ENCODE results near the gene SLC22A7.

The SLC22A7 gene

GRCh38 chr6:43258180-43258579 is 39.9 kb upstream of the SLC22A7 start:
- Histone ChIP-seq H3K27ac (ENCODE audit: low read depth, low read length) (no peak overlapping the region), H3K27me3 (ENCODE audit: low read length) (no peaks in the 10 kb centered on the region), H3F3A (ENCODE audit: insufficient read depth) (no peaks in the 10 kb centered on the region), H3K4me2 (ENCODE audit: low read depth, low read length, poor library complexity, severe bottlenecking) (no peak overlapping the region), H3K36me3 (ENCODE audit: low read length) (no peaks in the 10 kb centered on the region), H3K9ac (ENCODE audit: low read length) (no peak overlapping the region), H2AFZ (ENCODE audit: low read depth, low read length, severe bottlenecking) (no peak overlapping the region), H4K20me1 (ENCODE audit: low read depth, low read length) (no peaks in the 10 kb centered on the region), H3K9me2 (replicated peaks; ENCODE audit: insufficient read depth, low read length) (no peaks in the 10 kb centered on the region), H3K79me2 (ENCODE audit: insufficient read depth, low read length) (no peaks in the 10 kb centered on the region), H3K4me3 (ENCODE audit: insufficient read depth, low read length, poor library complexity, severe bottlenecking) (no peak overlapping the region), H3K9me3 (ENCODE audit: insufficient read depth, low read length) (no peaks in the 10 kb centered on the region)
- no peak for TF ChIP-seq EZH2phosphoT487 (conservative IDR thresholded peaks at IDR 0.05; ENCODE audit: low read length)
- no peak for TF ChIP-seq CTCF (IDR thresholded peaks at IDR 0.05; ENCODE audit: insufficient read depth, low read length, poor library complexity, severe bottlenecking)

GRCh38 chr6:43258807-43259686 is 39.0 kb upstream of the SLC22A7 start:
- H3K4me3 ChIP-seq (ENCODE audit: insufficient read depth, low read length, poor library complexity, severe bottlenecking), result no peak overlapping the region
- H3K27me3 ChIP-seq (ENCODE audit: low read length), result no peaks in the 10 kb centered on the region
- no peaks in the 10 kb centered on the region for H4K20me1 ChIP-seq (ENCODE audit: low read depth, low read length)
- TF ChIP-seq EZH2phosphoT487 (conservative IDR thresholded peaks at IDR 0.05; ENCODE audit: low read length), result no peak
- no peak for TF ChIP-seq CTCF (IDR thresholded peaks at IDR 0.05; ENCODE audit: insufficient read depth, low read length, poor library complexity, severe bottlenecking)
- no peak overlapping the region for H2AFZ ChIP-seq (ENCODE audit: low read depth, low read length, severe bottlenecking)
- no peaks in the 10 kb centered on the region for H3F3A ChIP-seq (ENCODE audit: insufficient read depth)
- H3K9ac ChIP-seq (ENCODE audit: low read length), result no peak overlapping the region
- no peak overlapping the region for H3K27ac ChIP-seq (ENCODE audit: low read depth, low read length)
- no peaks in the 10 kb centered on the region for H3K9me2 ChIP-seq (replicated peaks; ENCODE audit: insufficient read depth, low read length)
- no peak overlapping the region for H3K4me2 ChIP-seq (ENCODE audit: low read depth, low read length, poor library complexity, severe bottlenecking)
- no peaks in the 10 kb centered on the region for H3K36me3 ChIP-seq (ENCODE audit: low read length)
- H3K9me3 ChIP-seq (ENCODE audit: insufficient read depth, low read length), result no peaks in the 10 kb centered on the region
- no peaks in the 10 kb centered on the region for H3K79me2 ChIP-seq (ENCODE audit: insufficient read depth, low read length)

GRCh38 chr6:43260791-43261190 is 37.3 kb upstream of the SLC22A7 start:
- H3K79me2 ChIP-seq (ENCODE audit: insufficient read depth, low read length), result no peaks in the 10 kb centered on the region
- H4K20me1 ChIP-seq (ENCODE audit: low read depth, low read length), result no peaks in the 10 kb centered on the region
- no peaks in the 10 kb centered on the region for H3K27me3 ChIP-seq (ENCODE audit: low read length)
- no peak overlapping the region for H3K27ac ChIP-seq (ENCODE audit: low read depth, low read length)
- H3F3A ChIP-seq (ENCODE audit: insufficient read depth), result no peaks in the 10 kb centered on the region
- no peak overlapping the region for H3K9ac ChIP-seq (ENCODE audit: low read length)
- H3K4me3 ChIP-seq (ENCODE audit: insufficient read depth, low read length, poor library complexity, severe bottlenecking), result no peak overlapping the region
- H3K9me3 ChIP-seq (ENCODE audit: insufficient read depth, low read length), result no peaks in the 10 kb centered on the region
- H3K9me2 ChIP-seq (replicated peaks; ENCODE audit: insufficient read depth, low read length), result no peaks in the 10 kb centered on the region
- H2AFZ ChIP-seq (ENCODE audit: low read depth, low read length, severe bottlenecking), result no peak overlapping the region
- no peak overlapping the region for H3K4me2 ChIP-seq (ENCODE audit: low read depth, low read length, poor library complexity, severe bottlenecking)
- TF ChIP-seq EZH2phosphoT487 (conservative IDR thresholded peaks at IDR 0.05; ENCODE audit: low read length) (no peak), CTCF (IDR thresholded peaks at IDR 0.05; ENCODE audit: insufficient read depth, low read length, poor library complexity, severe bottlenecking) (no peak)
- no peaks in the 10 kb centered on the region for H3K36me3 ChIP-seq (ENCODE audit: low read length)
